ENCODE measurements around the gene KCNJ12. TPM values are rescaled to one million over a fixed set of nuclear protein-coding genes. Genes with fewer than 3 reads are reported as not detected.
"Not testable (repeated sequence)": the region's sequence is repeated elsewhere in the genome, so short reads cannot be mapped to it uniquely, and the experiment has no call there.

The KCNJ12 gene
- total RNA-seq, 1 donor from 2014 or later: 0.76 TPM

DNA sequence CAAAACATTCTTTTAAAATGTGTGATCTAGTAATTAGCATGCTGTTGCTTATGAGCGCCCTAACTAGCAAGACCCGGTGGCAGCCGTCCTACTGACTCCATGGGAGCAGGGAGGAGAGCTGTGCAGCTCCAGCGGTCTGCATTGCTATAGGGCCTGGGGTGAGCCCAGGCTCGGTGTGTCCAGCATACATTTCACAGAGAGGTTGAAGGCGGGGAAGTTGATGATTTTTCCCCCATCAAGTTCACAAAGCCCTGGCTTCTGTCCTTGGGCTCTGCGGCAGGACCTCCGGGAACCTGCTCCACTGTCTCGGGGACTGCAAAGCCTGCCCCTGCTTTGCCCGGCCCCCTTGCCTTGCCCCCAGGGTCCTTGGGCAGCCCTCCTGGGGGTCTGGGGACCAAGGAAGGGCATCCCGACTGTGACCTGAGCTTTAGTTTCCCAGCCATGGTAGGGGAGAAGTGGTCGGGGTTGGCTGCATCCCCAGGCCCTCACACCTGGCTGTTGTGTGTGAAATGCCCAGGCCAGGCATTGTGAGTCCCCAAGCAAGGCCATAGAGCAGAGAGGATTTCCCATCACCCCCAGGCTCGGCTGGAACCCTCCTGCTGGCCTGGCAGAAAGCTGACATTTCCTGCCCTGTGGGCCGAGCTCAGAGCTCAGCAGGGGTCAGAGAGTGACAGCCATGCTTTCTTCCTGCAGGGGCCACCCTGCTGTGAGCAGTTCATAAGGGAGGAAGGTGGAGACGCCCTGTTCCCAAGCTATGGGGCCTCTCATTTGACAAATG is 24.8 kb downstream of the KCNJ12 start:
- TF ChIP-seq, protein P1, sequence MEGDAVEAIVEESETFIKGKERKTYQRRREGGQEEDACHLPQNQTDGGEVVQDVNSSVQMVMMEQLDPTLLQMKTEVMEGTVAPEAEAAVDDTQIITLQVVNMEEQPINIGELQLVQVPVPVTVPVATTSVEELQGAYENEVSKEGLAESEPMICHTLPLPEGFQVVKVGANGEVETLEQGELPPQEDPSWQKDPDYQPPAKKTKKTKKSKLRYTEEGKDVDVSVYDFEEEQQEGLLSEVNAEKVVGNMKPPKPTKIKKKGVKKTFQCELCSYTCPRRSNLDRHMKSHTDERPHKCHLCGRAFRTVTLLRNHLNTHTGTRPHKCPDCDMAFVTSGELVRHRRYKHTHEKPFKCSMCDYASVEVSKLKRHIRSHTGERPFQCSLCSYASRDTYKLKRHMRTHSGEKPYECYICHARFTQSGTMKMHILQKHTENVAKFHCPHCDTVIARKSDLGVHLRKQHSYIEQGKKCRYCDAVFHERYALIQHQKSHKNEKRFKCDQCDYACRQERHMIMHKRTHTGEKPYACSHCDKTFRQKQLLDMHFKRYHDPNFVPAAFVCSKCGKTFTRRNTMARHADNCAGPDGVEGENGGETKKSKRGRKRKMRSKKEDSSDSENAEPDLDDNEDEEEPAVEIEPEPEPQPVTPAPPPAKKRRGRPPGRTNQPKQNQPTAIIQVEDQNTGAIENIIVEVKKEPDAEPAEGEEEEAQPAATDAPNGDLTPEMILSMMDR (IDR thresholded peaks at IDR 0.05; ENCODE audit: unreplicated experiment): no peak
- Mint-ChIP-seq H3K9me3 (peaks cover 3% of the 10 kb centered on the region), H3K27ac (no peak overlapping the region), H3K4me3 (no peak overlapping the region), H3K36me3 (no peaks in the 10 kb centered on the region), H3K27me3 (ENCODE audit: low read depth) (peaks cover 1% of the 10 kb centered on the region), H3K4me1 (peaks cover 6% of the 10 kb centered on the region)
- no peak for DNase-seq (ENCODE audit: low spot score in 2 of 2, unreplicated experiment in 2 of 2)

DNA sequence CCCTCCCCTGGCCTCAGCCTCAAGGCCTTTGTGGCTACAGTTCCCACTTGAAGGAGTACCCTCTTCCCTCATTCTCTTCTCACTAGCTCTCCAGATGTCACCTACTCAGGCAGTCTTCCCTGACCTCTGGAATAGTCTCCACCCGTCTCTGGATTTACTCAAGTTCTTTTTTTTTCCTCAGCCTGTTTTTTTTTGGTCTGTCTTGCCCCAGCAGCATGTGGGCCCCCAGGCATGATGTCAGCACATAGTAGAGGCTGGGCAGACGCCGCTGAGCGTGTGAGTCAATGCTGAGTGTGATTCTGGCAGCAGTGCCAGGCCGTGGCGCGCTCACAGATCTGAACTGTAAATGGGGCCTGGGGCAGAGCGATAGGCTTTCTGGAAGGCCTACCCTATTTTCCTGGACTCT is 26.0 kb downstream of the KCNJ12 start:
- H3K4me1 Mint-ChIP-seq, H3K4me3 Mint-ChIP-seq: not testable (repeated sequence)
- peak overlapping the region; percentile 88 for H3K27ac Mint-ChIP-seq

DNA sequence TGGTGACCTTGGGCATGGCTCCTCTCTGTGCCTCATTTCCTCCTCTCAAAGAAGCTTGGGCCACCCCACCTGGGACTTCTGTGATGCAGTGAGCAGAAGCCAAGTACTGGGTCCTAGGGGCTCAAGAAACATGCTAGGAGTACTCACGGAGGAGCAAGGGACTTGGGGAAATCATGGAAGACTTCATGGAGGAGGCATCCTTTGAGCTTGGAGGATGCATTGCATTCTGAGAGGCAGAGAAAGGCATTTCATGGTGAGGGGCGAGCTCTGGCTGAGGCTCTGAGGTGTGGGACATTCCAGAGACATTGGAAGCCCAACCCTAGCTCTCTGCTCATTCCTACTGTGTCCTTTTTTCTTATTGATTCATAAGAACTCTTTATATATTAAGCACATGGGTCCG is 26.8 kb downstream of the KCNJ12 start:
- H3K4me1 Mint-ChIP-seq, H3K27ac Mint-ChIP-seq: not testable (repeated sequence)

More for the DNA sequence above, 26.0 kb downstream of the KCNJ12 start:
- H3K36me3 Mint-ChIP-seq; DNase-seq (ENCODE audit: low spot score in 2 of 2, unreplicated experiment in 2 of 2); H3K27me3 Mint-ChIP-seq (ENCODE audit: low read depth); H3K9me3 Mint-ChIP-seq: not testable (repeated sequence)

DNA sequence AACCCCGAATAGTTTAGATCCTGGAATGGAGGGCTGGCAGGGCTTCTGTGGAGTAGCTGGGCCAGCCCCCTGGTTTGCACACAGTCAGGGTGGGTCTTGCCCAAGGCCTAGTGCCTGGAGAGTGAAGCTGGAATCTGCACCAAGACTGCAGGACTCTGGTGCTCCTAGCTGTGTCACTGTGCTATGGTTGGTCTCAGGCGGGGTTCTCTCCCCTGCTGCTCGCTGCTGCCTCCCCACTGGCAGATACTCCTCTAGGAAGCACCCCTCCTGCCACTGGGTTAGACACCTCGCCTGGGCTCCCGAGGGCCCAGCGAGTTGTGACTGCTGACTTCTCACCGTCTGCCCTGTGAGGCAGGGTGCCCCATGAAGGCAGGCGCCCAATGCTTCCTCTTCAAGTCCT is 27.9 kb downstream of the KCNJ12 start:
- not testable (repeated sequence) for H3K27ac Mint-ChIP-seq; H3K4me3 Mint-ChIP-seq; DNase-seq (ENCODE audit: low spot score in 2 of 2, unreplicated experiment in 2 of 2); H3K36me3 Mint-ChIP-seq; H3K4me1 Mint-ChIP-seq; H3K9me3 Mint-ChIP-seq; H3K27me3 Mint-ChIP-seq (ENCODE audit: low read depth)

More for the DNA sequence above, 26.8 kb downstream of the KCNJ12 start:
- H3K36me3 Mint-ChIP-seq; H3K27me3 Mint-ChIP-seq (ENCODE audit: low read depth); H3K4me3 Mint-ChIP-seq; DNase-seq (ENCODE audit: low spot score in 2 of 2, unreplicated experiment in 2 of 2); H3K9me3 Mint-ChIP-seq: not testable (repeated sequence)

DNA sequence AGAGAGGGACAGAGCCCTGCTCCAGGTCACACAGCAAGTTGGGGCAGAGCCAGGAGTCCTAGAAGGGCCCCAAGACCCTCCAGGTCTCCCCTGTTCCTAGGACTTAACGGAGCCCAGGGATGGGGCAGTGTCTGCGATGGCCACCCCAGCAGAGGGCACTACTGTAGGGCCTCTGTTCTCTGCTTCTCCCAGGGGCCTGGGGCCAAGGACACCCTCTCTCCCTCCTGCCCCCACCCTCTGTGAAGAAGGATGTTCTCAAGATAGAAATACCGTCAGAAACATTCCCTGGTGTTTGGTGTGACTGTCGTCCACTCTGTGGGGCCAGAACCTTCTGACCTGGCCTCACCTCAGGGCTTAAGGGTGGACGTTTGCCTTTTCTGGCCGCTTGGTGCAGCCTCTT is 28.4 kb downstream of the KCNJ12 start:
- not testable (repeated sequence) for H3K27me3 Mint-ChIP-seq (ENCODE audit: low read depth); H3K36me3 Mint-ChIP-seq; H3K9me3 Mint-ChIP-seq; DNase-seq (ENCODE audit: low spot score in 2 of 2, unreplicated experiment in 2 of 2); H3K4me1 Mint-ChIP-seq; H3K27ac Mint-ChIP-seq; H3K4me3 Mint-ChIP-seq

DNA sequence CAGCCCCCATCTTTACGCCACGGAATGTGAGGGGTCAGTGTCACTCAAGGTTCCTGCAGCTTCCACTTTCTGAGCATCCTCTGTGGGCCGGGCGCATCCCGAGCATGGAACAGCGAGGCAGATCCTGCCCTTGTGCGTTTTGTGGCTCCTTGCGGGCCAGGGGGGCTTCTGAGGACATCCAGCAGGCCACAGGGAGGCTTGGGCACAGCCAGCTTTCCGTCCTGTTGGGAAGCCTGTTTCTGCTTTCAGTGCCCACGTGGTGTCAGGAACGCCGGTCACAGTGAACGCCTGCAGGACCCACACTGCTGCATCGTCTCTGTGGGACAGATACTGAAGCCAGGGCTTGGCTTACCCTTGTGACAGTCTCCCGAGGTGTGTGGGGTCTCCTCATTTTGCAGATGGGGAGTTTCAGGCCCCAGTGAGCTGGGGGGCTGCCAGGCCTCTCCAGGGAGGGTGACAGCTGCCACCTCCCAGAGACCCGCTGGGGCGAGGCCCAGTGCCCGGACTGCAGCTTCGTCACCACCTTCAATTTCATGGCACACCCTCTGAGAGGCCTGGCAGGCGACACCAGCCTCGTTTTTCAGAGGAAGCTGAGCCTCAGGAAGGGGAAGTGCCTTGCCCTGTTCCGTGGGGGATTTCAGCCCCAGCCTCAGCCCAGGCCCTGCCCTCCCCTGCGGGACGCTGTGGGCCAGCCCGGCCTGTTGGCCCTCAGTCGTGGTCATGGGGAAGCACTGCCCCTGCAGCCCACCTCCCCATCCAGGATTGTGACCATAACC is 29.0 kb downstream of the KCNJ12 start:
- not testable (repeated sequence) for H3K4me3 Mint-ChIP-seq; H3K27ac Mint-ChIP-seq; H3K4me1 Mint-ChIP-seq; DNase-seq (ENCODE audit: low spot score in 2 of 2, unreplicated experiment in 2 of 2); H3K36me3 Mint-ChIP-seq; H3K27me3 Mint-ChIP-seq (ENCODE audit: low read depth); H3K9me3 Mint-ChIP-seq

DNA sequence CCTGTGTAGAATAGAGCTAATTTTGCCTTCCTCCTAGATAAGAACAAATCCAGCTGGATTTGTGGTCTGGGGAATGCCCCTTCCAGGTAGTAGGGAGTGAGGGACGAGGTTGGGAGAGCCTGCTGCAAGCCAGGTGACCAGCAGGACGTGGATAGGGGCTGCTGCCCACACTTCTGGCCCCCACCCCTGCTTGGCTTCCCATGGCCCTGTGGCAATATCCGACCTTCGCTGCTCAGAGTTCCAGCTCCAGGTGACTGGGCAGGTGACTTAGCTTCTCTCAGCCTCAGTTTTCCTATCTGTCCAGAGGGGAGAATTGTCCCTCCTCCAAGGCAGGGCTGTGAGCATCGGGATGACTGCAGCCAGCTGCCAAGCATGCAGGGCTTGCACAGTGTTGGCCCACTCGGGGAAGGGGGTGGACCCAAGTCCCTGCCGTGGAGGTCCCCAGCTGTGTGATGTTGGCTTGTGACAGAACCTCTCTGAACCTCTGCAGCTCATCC is 29.8 kb downstream of the KCNJ12 start:
- not testable (repeated sequence) for H3K27me3 Mint-ChIP-seq (ENCODE audit: low read depth); H3K27ac Mint-ChIP-seq; DNase-seq (ENCODE audit: low spot score in 2 of 2, unreplicated experiment in 2 of 2); H3K9me3 Mint-ChIP-seq; H3K36me3 Mint-ChIP-seq; H3K4me3 Mint-ChIP-seq; H3K4me1 Mint-ChIP-seq

DNA sequence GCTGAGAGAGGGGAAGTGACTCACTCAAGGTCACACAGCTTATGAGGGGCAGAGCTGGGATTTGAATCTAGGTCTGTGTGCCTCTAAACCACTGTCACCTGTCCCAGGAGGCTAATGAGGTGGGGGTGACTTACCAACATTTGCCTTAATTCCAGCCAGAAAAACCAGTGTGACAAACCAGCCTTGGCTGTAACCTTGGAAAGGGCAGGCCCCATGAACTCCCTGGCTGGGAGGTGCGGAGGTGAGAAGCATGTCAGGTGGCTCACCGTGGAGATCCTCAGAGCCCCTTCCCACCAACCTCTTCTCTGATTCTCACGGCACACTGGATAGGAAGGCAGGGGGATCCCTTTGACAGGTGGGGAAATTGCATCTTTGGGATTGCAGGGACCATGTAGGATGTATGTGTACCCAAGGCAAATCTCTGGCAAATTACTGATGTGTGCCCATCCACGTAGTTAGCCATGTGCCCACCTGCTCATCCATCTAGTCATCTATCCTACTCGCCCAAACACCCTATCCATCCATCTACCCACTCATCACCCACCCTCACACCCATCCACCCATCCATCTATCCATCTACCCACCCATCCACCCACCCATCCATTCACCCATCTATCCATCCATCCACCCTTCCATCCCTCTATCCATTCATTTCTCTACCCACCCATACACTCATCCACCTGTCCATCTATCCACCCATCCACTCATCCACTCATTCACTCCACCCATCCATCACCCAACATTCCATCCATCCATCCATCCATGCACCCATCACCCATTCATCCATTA is 30.7 kb downstream of the KCNJ12 start:
- not testable (repeated sequence) for H3K9me3 Mint-ChIP-seq; H3K36me3 Mint-ChIP-seq; DNase-seq (ENCODE audit: low spot score in 2 of 2, unreplicated experiment in 2 of 2); H3K4me3 Mint-ChIP-seq; H3K27me3 Mint-ChIP-seq (ENCODE audit: low read depth); H3K4me1 Mint-ChIP-seq; H3K27ac Mint-ChIP-seq

DNA sequence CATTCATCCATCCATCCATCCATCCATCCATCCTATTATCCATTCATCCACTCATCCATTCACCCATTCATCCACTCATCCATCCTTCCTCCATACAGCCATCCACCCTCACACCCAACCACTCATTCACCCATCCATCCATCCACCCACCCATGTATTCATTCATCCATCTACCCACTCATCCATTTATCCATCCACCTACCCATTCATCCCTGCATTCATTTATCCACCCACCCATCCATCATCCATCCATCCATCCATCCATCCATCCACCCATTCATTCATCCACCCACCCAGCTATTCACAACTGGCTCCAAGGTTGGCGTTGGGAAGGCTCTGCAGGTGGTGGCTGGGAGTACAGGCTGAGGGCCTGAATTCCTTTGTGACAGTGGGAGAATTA is 31.6 kb downstream of the KCNJ12 start:
- not testable (repeated sequence) for H3K4me1 Mint-ChIP-seq; H3K36me3 Mint-ChIP-seq; H3K27me3 Mint-ChIP-seq (ENCODE audit: low read depth); H3K27ac Mint-ChIP-seq; H3K9me3 Mint-ChIP-seq; DNase-seq (ENCODE audit: low spot score in 2 of 2, unreplicated experiment in 2 of 2); H3K4me3 Mint-ChIP-seq

DNA sequence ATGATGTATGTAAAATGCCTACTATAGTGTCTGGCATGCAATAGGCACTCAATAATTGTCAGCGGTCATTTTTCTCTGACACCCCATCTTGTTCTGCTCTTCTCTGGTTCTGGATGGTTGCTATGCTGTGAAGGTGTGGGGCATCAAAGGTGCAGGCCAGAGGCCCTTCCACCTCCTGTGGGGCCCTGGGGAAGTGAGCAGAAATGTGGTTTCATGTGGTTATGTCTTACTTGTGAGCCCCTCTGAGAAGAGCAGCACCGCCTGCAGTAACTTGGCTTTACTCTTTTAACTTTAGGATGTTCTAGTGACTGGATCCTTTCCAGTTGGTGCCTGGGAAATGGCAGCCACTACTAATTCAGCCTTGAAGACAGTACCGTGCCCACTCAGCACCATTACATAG is 32.1 kb downstream of the KCNJ12 start:
- DNase-seq (ENCODE audit: low spot score in 2 of 2, unreplicated experiment in 2 of 2); H3K27ac Mint-ChIP-seq; H3K9me3 Mint-ChIP-seq; H3K27me3 Mint-ChIP-seq (ENCODE audit: low read depth); H3K4me1 Mint-ChIP-seq; H3K4me3 Mint-ChIP-seq; H3K36me3 Mint-ChIP-seq: not testable (repeated sequence)

DNA sequence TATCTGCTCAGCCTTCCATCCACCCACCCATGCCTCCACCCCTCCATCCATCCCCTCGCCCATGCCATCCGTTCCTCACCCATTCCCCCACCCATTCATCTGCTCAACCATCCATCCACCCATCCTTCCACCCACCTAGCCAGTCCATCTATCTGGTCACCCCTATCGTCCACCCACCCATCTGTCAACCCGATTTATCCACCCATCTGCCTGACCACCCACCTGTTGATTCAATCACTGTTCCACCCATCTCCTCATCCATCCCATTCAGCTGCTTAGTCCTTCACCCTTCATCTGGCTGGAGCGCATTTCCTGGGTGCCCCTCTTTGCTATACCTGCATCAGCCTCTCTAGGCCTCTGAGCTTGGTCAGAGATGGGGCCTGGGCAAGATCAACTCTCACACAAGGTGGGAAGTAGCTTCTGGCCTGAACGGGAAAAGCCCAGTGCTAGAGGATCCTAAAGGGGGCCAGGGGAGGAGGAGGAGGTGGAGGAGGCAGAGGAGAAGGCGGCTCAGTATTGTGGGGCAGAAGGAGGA is 32.7 kb downstream of the KCNJ12 start:
- not testable (repeated sequence) for H3K27ac Mint-ChIP-seq; H3K4me3 Mint-ChIP-seq; H3K27me3 Mint-ChIP-seq (ENCODE audit: low read depth); H3K9me3 Mint-ChIP-seq; DNase-seq (ENCODE audit: low spot score in 2 of 2, unreplicated experiment in 2 of 2); H3K36me3 Mint-ChIP-seq; H3K4me1 Mint-ChIP-seq

DNA sequence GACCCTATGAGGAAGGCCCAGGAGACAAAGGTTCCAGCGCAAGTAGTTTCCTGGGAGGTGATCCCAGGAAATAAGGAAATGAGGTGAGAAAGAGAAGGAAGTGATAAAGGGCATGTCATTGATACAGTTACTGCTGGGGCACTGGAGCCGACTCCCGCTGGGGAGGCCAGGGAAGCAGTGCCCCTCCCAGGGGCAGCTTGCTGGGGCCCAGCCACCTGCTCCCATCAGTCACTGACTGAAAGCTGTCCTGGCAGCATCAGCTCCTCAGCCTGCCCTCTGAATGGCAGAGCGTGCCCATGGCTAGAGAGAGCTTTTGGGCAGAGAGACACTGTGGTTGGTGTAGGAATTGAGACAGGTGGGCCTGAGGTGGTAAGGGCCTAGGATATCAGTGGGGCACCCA is 33.2 kb downstream of the KCNJ12 start:
- H3K27ac Mint-ChIP-seq; H3K4me3 Mint-ChIP-seq; H3K9me3 Mint-ChIP-seq; DNase-seq (ENCODE audit: low spot score in 2 of 2, unreplicated experiment in 2 of 2); H3K4me1 Mint-ChIP-seq; H3K27me3 Mint-ChIP-seq (ENCODE audit: low read depth); H3K36me3 Mint-ChIP-seq: not testable (repeated sequence)

All from mesothelial cell of epicardium (in vitro differentiated cells).